ENCODE results near the gene COL18A1.

GRCh38 chr21:45393021-45393420 lies 11.9 kb upstream of the COL18A1 start:
- TF ChIP-seq HMG20B (CRISPR knock-in tag; IDR thresholded peaks at IDR 0.05) (no peak), REST (IDR thresholded peaks at IDR 0.05; ENCODE audit: borderline replicate concordance) (no peak), REST (CRISPR knock-in tag; IDR thresholded peaks at IDR 0.05; ENCODE audit: low read depth) (no peak)
